Left ventricle myocardium inferior (tissue), 1 donor: ENCODE measurements around the gene TMA7. TPM values are rescaled to one million over a fixed set of nuclear protein-coding genes. Genes with fewer than 3 reads are reported as not detected.

ENCODE experiments used
- DNase-seq: peaks from one replicate; pipeline ENCODE4 v3.0.0-alpha.2; 2020
- H3K27ac ChIP-seq: fragments of 200-600 bp; replicated peaks from 2 replicates; pipeline ENCODE4 v1.8.0; 2021
- H3K27me3 ChIP-seq: fragments of 200-600 bp; 2 replicates; pipeline ENCODE4 v1.8.0; 2021; ENCODE audit warnings: low read depth
- H3K36me3 ChIP-seq: fragments of 200-600 bp; 2 replicates; pipeline ENCODE4 v1.8.0; 2021
- H3K4me1 ChIP-seq: fragments of 200-600 bp; 2 replicates; pipeline ENCODE4 v1.8.0; 2021
- H3K4me3 ChIP-seq: fragments of 200-600 bp; 2 replicates; pipeline ENCODE4 v1.8.0; 2021; ENCODE audit warnings: mild to moderate bottlenecking, moderate library complexity
- H3K9me3 ChIP-seq: fragments of 200-600 bp; replicated peaks from 2 replicates; pipeline ENCODE4 v1.8.0; 2021
- intact Hi-C: fragments of 100-400 bp; cut with micrococcal nuclease; formaldehyde crosslinking; loops from one replicate; pipeline ENCODE4 v1.11.0; 2022
- total RNA-seq: library from RNA; stranded (reverse); fragmentation: NEBNext Ultra II Directional; extraction: Animal tissue kit (Norgen Biotek cat#: 25700); gene quantifications from one replicate; pipeline ENCODE4 v1.2.1, GENCODE V29; 2021
- TF ChIP-seq, protein P1 (sequence below): fragments of 200-600 bp; IDR thresholded peaks from 2 replicates; pipeline ENCODE4 v1.8.0; 2021; ENCODE audit warnings: antibody characterized with exemption, mild to moderate bottlenecking, borderline replicate concordance
- donor health status: DM: no; HTN: yes; CAD: no; lungs with severe emphysema.

Gene TMA7
- total RNA-seq, 1 donor from 2014 or later, result 258 TPM

GRCh38 chr3:48417529-48418108 is 22.4 kb upstream of the TMA7 start:
- TF ChIP-seq, protein P1, sequence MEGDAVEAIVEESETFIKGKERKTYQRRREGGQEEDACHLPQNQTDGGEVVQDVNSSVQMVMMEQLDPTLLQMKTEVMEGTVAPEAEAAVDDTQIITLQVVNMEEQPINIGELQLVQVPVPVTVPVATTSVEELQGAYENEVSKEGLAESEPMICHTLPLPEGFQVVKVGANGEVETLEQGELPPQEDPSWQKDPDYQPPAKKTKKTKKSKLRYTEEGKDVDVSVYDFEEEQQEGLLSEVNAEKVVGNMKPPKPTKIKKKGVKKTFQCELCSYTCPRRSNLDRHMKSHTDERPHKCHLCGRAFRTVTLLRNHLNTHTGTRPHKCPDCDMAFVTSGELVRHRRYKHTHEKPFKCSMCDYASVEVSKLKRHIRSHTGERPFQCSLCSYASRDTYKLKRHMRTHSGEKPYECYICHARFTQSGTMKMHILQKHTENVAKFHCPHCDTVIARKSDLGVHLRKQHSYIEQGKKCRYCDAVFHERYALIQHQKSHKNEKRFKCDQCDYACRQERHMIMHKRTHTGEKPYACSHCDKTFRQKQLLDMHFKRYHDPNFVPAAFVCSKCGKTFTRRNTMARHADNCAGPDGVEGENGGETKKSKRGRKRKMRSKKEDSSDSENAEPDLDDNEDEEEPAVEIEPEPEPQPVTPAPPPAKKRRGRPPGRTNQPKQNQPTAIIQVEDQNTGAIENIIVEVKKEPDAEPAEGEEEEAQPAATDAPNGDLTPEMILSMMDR, result no peak
- Histone ChIP-seq H3K27ac (no peak overlapping the region), H3K36me3 (peaks cover 76% of the 10 kb centered on the region), H3K27me3 (no peaks in the 10 kb centered on the region), H3K4me3 (no peak overlapping the region), H3K9me3 (no peaks in the 10 kb centered on the region), H3K4me1 (peaks cover 15% of the 10 kb centered on the region)
- DNase-seq, result no peak
- intact Hi-C loops, result no loop called here

DNA sequence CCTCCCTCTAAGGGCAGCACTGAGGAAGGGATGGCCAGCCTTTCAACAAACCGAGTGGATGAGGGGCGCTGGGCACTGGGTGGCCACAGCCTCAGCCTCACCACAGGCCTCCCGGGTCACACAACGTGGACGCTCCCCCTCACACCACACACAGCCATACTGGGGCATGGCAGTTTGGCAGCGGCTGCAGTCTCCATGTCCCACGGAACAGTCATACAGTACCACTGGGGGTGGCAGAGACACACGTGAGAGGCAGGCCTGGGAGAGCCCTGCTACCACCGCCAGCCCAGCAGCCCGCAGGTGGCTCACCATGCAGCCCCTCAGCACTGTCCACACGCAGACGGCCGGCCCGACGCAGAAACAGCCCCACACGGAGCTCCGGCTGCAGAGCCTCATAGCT is 21.9 kb upstream of the TMA7 start:
- intact Hi-C loops, result no loop called here
- Histone ChIP-seq H3K4me3 (no peak overlapping the region), H3K4me1 (peaks cover 21% of the 10 kb centered on the region), H3K36me3 (peaks cover 70% of the 10 kb centered on the region), H3K9me3 (no peaks in the 10 kb centered on the region), H3K27me3 (no peaks in the 10 kb centered on the region), H3K27ac (no peak overlapping the region)
- TF ChIP-seq, protein P1, result no peak
- no peak for DNase-seq

- Histone ChIP-seq H3K27me3 (no peaks in the 10 kb centered on the region), H3K9me3 (no peaks in the 10 kb centered on the region), H3K27ac (no peak overlapping the region), H3K36me3 (peaks cover 66% of the 10 kb centered on the region), H3K4me3 (no peak overlapping the region), H3K4me1 (peaks cover 26% of the 10 kb centered on the region)
- TF ChIP-seq, protein P1, result no peak
- intact Hi-C loops, result no loop called here
- DNase-seq, result no peak
Observed at GRCh38 chr3:48418651-48419050, 21.4 kb upstream of the TMA7 start.

GRCh38 chr3:48419149-48419548 is 20.9 kb upstream of the TMA7 start:
- H3K9me3 ChIP-seq, result no peaks in the 10 kb centered on the region

GRCh38 chr3:48419597-48419996 is 20.5 kb upstream of the TMA7 start:
- DNase-seq, result no peak
- H3K36me3 ChIP-seq, result peaks cover 57% of the 10 kb centered on the region
- intact Hi-C loops, result no loop called here

More at GRCh38 chr3:48419149-48419548, 20.9 kb upstream of the TMA7 start:
- TF ChIP-seq, protein P1, result no peak
- intact Hi-C loops, result no loop called here
- Histone ChIP-seq H3K27me3 (no peaks in the 10 kb centered on the region), H3K4me1 (peaks cover 31% of the 10 kb centered on the region), H3K4me3 (no peak overlapping the region), H3K27ac (no peak overlapping the region), H3K36me3 (peaks cover 61% of the 10 kb centered on the region)
- DNase-seq, result no peak

More at GRCh38 chr3:48419597-48419996, 20.5 kb upstream of the TMA7 start:
- H3K9me3 ChIP-seq, result no peaks in the 10 kb centered on the region
- H3K4me3 ChIP-seq, result no peak overlapping the region
- H3K27me3 ChIP-seq, result no peaks in the 10 kb centered on the region
- no peak overlapping the region for H3K27ac ChIP-seq
- TF ChIP-seq, protein P1, result no peak
- peaks cover 35% of the 10 kb centered on the region for H3K4me1 ChIP-seq
